ENCODE data around the gene PCGF6.

The PCGF6 gene

DNA sequence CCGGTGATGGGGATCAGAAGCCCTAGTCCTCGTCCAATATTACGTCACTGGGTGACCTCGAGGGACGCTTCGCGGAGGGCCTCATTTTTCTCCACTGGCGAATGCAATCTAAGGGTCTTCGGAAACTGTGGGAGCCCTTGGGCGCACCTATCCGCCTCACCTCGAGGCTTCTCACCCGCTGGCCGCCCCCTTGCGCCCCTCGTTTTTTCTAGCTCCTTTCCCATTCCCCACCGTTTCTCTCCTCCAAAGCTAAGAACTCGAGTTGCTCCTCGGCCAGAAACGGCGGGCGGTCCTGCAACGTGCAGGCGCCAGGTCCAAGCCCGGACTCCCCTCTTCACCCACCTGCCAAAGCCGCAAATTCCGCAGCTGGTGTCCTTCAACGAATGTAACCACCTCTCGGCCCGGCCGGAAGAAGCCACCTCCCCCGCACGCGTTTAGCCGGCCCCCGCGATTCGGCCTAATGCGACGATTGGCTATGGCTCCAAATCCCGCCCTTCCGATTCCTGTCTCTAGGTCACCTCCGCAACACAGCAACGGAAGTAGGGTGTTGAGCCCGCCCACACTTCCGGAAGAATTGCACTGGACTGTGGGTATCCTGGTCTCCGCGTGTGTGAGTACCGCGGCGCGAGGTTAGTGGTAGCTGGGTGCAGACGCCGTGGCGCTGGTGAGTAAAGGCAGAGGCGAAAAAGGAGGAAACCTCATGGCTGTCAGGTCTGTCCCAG is 45.3 kb upstream of the PCGF6 start, which contains the start of the genes ATP5MK and PDCD11:
Gene ATP5MK, minus strand, starts transcription at position 409 of the 722 bp plus-strand sequence. CDS start 4,018 bp downstream, outside the sequence.
Gene PDCD11, plus strand, starts transcription at position 560 of the 722 bp plus-strand sequence. CDS start 1,801 bp downstream, outside the sequence.
- Histone ChIP-seq H3K27ac (ENCODE audit: low read depth, low read length) (peak within 1 kb of the TSS; percentile 27), H3K27me3 (ENCODE audit: low read length) (no peaks in the 10 kb centered on the region), H2AFZ (ENCODE audit: low read depth, low read length, severe bottlenecking) (peak within 1 kb of the TSS; percentile 71), H3K4me2 (ENCODE audit: low read depth, low read length, poor library complexity, severe bottlenecking) (peak within 1 kb of the TSS; percentile 92), H4K20me1 (ENCODE audit: low read depth, low read length) (no peaks in the 10 kb centered on the region), H3K9me3 (ENCODE audit: insufficient read depth, low read length) (no peaks in the 10 kb centered on the region), H3F3A (ENCODE audit: insufficient read depth) (peaks cover 4% of the 10 kb centered on the region; the same call in 1 of the 2 replicates), H3K9me2 (replicated peaks; ENCODE audit: insufficient read depth, low read length) (no peaks in the 10 kb centered on the region), H3K79me2 (ENCODE audit: insufficient read depth, low read length) (peaks cover 56% of the 10 kb centered on the region), H3K9ac (ENCODE audit: low read length) (peak within 1 kb of the TSS; percentile 77), H3K36me3 (ENCODE audit: low read length) (peaks cover 5% of the 10 kb centered on the region; the same call in 1 of the 2 replicates), H3K4me3 (ENCODE audit: insufficient read depth, low read length, poor library complexity, severe bottlenecking) (peak within 1 kb of the TSS; percentile 83)
- TF ChIP-seq EZH2phosphoT487 (conservative IDR thresholded peaks at IDR 0.05; ENCODE audit: low read length) = no peak
- TF ChIP-seq, protein P1, sequence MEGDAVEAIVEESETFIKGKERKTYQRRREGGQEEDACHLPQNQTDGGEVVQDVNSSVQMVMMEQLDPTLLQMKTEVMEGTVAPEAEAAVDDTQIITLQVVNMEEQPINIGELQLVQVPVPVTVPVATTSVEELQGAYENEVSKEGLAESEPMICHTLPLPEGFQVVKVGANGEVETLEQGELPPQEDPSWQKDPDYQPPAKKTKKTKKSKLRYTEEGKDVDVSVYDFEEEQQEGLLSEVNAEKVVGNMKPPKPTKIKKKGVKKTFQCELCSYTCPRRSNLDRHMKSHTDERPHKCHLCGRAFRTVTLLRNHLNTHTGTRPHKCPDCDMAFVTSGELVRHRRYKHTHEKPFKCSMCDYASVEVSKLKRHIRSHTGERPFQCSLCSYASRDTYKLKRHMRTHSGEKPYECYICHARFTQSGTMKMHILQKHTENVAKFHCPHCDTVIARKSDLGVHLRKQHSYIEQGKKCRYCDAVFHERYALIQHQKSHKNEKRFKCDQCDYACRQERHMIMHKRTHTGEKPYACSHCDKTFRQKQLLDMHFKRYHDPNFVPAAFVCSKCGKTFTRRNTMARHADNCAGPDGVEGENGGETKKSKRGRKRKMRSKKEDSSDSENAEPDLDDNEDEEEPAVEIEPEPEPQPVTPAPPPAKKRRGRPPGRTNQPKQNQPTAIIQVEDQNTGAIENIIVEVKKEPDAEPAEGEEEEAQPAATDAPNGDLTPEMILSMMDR (IDR thresholded peaks at IDR 0.05; ENCODE audit: insufficient read depth, low read length, poor library complexity, severe bottlenecking) = no peak

DNA sequence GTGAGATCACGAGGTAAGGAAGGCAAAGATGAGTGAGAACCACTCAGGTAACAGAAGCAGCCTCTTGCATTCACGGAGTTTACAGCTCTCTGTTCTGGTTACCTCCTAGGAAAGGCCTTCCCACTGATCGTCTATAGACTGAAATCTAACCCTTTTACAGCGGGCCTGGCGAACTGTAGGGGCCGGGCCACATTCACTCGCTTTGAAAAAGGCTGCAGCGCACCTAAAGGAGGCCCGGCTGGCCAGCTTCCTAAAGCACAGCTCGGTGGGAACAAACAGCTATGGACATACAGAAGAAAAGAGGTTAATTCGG is 44.8 kb upstream of the PCGF6 start:
- H3K36me3 ChIP-seq (ENCODE audit: low read length) = peaks cover 9% of the 10 kb centered on the region; the same call in 1 of the 2 replicates
- TF ChIP-seq, protein P1 (IDR thresholded peaks at IDR 0.05; ENCODE audit: insufficient read depth, low read length, poor library complexity, severe bottlenecking) = no peak
- TF ChIP-seq EZH2phosphoT487 (conservative IDR thresholded peaks at IDR 0.05; ENCODE audit: low read length) = no peak

DNA sequence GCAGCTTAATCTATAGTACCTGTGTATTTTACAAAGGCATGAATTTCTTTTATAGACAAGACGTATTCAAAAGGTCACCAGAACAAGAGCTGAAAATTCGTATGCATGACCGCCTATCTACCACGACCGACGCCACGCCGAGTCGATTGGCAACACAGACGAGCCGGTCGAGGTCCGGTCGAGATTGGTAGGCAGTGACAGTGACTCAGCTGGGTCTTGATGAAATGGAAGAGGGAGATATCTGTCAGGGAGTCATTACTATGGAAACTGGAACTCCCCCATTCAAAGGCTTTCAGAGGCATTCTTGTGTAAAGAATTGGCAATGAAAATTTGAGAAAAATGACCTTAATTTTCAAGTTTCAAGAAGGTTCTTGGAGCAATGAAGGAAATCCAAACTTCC is 43.2 kb upstream of the PCGF6 start:
- Histone ChIP-seq H3F3A (ENCODE audit: insufficient read depth) (peaks cover 4% of the 10 kb centered on the region; the same call in 1 of the 2 replicates), H3K9me3 (ENCODE audit: insufficient read depth, low read length) (no peaks in the 10 kb centered on the region), H3K27me3 (ENCODE audit: low read length) (no peaks in the 10 kb centered on the region), H3K9ac (ENCODE audit: low read length) (no peak overlapping the region), H3K79me2 (ENCODE audit: insufficient read depth, low read length) (peaks cover 56% of the 10 kb centered on the region), H4K20me1 (ENCODE audit: low read depth, low read length) (no peaks in the 10 kb centered on the region), H2AFZ (ENCODE audit: low read depth, low read length, severe bottlenecking) (no peak overlapping the region), H3K4me2 (ENCODE audit: low read depth, low read length, poor library complexity, severe bottlenecking) (peak overlapping the region; percentile 92), H3K36me3 (ENCODE audit: low read length) (peaks cover 4% of the 10 kb centered on the region; the same call in 1 of the 2 replicates), H3K9me2 (replicated peaks; ENCODE audit: insufficient read depth, low read length) (no peaks in the 10 kb centered on the region), H3K4me3 (ENCODE audit: insufficient read depth, low read length, poor library complexity, severe bottlenecking) (no peak overlapping the region), H3K27ac (ENCODE audit: low read depth, low read length) (no peak overlapping the region)
- TF ChIP-seq, protein P1 (IDR thresholded peaks at IDR 0.05; ENCODE audit: insufficient read depth, low read length, poor library complexity, severe bottlenecking) = no peak
- TF ChIP-seq EZH2phosphoT487 (conservative IDR thresholded peaks at IDR 0.05; ENCODE audit: low read length) = no peak

More for the DNA sequence above, 44.8 kb upstream of the PCGF6 start:
- Histone ChIP-seq H3K27me3 (ENCODE audit: low read length) (no peaks in the 10 kb centered on the region), H3F3A (ENCODE audit: insufficient read depth) (peaks cover 4% of the 10 kb centered on the region; the same call in 1 of the 2 replicates), H3K9me2 (replicated peaks; ENCODE audit: insufficient read depth, low read length) (no peaks in the 10 kb centered on the region), H3K9me3 (ENCODE audit: insufficient read depth, low read length) (no peaks in the 10 kb centered on the region), H3K79me2 (ENCODE audit: insufficient read depth, low read length) (peaks cover 56% of the 10 kb centered on the region), H4K20me1 (ENCODE audit: low read depth, low read length) (no peaks in the 10 kb centered on the region), H3K4me3 (ENCODE audit: insufficient read depth, low read length, poor library complexity, severe bottlenecking) (peak overlapping the region; percentile 64), H3K4me2 (ENCODE audit: low read depth, low read length, poor library complexity, severe bottlenecking) (peak overlapping the region; percentile 92), H2AFZ (ENCODE audit: low read depth, low read length, severe bottlenecking) (peak overlapping the region; percentile 15), H3K9ac (ENCODE audit: low read length) (peak overlapping the region; percentile 77), H3K27ac (ENCODE audit: low read depth, low read length) (peak overlapping the region; percentile 17; the same call in 1 of the 2 replicates)

Data from SU-DHL-6 (cell line).